Activated naive CD4-positive, alpha-beta T cell treated with Interleukin-2 at 50 U/mL for 16 hours (primary cell): ENCODE data around the gene MBTD1.
"Not testable (repeated sequence)": the region's sequence is repeated elsewhere in the genome, so short reads cannot be mapped to it uniquely, and the experiment has no call there.

Experiments
- DNase-seq: peaks from one replicate; pipeline ENCODE4 v3.0.0-alpha.2; 2020

MBTD1 gene

DNA sequence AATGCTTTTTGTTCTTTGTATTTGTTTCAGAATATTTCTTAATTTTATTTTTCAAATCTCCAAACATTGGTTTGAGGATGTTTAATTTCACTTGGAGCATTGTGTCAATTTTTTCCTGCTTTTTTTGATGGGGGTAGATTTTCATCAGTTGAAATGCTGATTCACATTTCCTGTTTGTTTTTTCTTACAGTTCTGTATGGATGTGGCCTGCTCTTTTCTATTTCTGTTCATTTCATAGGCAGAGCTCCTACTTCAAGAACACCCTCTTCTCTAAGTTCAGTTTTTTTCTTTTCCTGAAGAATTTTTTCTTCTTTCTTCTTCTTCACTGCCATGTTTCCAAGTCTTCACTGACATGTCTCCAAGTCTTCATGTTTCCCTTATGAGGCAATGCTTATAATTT lies 8.8 kb downstream of the MBTD1 start:
- DNase-seq: no peak

DNA sequence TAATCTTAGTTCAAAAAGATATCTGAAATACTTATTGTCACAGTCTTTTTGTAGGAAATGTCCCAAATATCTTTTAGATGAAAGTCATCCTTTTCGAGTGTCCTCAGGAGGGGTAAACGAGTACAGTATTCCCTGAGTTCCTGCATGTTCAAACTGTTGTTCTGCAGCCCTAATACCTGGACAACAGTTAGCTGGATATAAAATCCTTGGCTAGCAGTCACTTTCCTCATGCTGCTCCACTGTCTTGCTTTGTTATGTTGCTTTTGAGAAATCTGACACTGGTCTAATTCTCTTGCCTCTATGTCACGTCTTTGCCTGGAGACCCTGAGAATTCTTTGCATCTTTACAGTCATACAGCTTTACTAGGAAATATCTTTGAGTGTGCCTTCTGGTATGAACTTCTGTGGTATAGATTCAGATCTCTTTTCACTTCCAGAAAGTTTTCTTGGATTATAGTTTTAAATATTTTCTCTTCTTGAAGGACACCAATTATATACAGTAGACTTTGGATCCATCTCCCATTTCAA lies 9.5 kb downstream of the MBTD1 start:
- no peak for DNase-seq

DNA sequence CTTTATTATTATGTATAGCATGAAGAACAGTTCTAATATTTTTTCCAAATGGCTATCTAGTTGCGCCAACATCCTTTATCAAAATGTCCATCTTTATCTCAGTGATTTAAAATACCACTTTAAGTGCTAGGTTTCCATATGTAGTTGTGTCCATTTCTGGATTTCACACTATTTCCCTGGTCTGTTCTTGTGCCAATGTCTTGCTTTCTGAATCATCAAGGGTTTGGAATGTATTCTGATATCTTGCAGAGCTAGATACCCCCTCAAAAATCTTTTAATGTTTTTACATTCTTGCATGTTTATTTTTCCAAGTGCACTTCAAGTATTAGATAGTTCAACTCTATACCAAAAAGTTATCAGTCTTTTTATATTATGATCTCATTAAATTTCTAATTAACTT lies 14.3 kb downstream of the MBTD1 start:
- DNase-seq: no peak

DNA sequence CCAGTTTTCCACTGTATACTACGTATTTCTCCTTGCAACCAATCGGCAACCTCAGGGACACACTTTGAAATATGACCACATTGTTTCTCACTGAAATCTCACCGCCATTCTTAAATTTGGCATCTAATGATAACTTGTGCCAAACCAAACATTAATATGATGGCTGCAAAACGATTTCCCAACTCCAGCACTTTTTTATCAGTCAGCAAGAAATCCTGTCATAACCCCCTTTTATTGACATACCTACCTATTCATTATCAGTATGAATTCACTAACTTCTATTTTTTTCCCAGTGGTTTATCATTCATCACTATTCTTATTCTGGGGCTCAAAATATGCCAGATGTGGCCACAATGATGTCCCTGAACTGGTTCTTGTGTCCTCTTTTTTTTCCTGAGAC lies 15.8 kb downstream of the MBTD1 start:
- DNase-seq: no peak

DNA sequence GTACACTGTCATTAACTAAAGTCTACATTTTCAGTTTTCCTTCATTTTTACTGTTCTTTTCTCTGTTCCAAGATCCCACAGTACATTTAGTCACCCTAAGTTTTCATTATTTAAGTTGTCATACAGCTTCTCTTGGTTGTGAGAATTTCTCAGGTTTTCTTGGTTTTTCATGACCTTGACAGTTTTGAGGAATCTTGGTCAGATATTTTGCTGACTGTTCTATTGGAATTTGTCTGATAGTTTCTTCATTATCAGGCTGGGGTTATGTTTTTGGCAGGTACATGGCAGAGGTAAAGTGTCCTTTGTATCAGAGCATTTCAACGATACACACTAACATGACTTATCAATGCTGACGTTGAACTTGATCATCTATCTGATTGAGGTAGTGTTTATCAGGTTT lies 19.6 kb downstream of the MBTD1 start:
- DNase-seq: no peak

DNA sequence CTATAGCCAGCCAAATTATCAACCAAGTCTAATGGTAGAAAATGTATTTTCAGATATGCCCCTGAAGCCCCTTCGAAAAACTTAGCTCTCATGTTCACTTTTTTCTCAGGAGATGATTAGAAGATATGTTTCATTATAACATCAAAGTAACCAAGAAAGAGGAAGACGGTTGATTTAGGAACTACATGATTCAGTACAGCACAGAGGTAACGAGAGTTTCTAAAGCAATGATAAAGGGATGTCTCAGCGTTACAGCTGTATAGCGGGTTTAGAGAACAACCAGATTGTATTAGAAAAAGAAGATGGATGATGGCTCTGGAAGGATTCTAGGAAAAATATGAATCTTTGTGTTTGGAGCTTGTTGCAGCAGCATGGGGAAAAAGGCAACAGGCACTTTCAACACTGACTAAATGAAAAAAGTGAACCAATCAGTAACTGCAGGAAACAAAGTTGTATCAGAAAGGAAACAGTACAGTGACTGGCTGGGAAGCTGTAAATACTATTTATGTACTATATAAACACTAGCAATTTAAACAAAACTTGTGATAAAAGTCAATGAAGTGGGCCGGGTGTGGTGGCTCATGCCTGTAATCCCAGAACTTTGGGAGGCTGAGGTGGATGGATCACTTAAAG lies 21.5 kb downstream of the MBTD1 start:
- no peak for DNase-seq

DNA sequence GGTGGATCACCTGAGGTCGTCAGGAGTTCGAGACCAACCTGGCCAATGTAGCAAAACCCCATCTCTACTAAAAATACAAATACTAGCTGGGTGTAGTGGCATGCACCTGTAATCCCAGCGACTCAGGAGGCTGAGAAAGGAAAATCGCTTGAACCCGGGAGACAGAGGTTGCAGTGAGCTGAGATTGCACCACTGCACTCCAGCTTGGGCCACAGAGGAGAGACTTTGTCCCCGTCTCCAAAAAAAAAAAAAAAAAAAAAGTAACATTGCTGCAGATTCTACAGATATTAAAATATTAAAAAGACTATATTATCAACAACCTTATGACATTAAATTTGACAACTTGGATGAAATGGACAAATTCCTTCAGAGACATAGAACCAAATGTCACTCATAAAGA lies 25.7 kb downstream of the MBTD1 start:
- DNase-seq: no peak

DNA sequence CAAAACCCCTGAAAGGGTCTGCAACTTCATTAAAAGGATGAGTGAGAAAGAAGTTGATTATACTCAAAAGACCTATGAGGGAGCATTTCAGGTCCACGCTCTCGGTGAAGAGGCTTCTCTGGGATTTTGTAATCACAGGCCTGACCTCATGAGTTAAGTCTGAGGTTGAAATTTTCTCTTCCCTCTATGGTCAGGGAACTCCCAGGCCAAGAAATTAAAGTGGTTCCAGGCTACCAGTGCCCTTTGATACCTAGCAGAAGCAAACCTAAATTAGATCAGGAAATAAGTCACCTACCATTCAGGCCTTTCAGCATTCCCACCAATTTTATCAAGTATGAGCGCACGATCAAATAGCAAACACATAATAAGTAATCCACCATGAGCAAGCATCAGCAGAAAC lies 27.9 kb downstream of the MBTD1 start:
- DNase-seq: no peak

DNA sequence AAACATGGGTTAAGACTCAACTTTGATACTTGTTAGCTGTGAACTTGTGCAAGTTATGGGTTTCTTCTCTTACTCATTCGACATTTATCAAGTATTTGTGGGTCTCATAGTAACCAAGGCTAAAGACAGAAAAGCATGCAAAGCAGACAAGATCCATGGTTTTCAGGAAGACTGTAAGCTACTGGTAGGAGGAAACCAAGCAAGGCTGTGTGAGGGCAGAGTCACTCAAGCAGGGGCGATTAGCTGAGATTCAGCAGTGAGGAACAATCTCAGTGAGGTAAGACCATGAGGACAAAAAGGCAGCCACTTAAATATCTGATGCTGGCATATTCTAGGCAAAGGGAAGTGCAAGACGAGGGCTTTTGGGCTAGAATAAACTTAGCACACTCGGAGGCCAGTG lies 29.5 kb downstream of the MBTD1 start:
- DNase-seq: no peak

DNA sequence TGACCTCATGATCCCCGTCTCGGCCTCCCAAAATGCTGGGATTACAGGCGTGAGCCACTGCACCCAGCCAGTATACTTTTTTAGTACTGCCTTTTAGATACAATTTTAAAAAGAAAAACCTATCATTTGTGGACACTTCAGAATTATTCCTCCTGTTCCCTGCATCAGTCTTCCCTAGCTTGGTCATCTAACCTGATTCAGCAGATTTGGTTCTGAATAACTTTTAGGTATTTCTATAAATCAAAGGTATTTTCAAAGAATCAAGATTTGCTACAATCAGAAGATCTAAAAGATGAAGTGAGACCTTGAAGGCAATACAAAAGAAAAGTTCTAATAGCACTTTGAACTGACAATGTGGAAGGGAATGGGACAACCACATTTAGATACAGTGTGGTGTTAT lies 30.0 kb downstream of the MBTD1 start:
- DNase-seq: no peak

DNA sequence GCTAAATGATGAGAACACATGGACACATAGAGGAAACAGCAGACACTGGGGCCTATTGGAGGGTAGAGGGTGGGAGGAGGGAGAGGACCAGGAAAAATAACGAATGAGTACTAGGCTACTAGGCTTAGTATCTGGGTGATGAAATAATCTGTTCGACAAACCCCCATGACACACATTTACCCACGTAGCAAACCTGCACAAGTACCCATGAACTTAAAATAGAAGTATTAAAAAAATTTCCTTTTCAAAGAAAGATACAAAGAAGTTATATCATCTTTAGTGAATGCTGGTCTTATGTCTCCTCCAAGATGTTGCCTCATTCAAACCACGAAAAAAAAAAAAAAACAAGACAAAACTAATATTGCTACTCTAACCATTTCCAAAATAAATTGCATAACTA lies 31.7 kb downstream of the MBTD1 start:
- DNase-seq: no peak

DNA sequence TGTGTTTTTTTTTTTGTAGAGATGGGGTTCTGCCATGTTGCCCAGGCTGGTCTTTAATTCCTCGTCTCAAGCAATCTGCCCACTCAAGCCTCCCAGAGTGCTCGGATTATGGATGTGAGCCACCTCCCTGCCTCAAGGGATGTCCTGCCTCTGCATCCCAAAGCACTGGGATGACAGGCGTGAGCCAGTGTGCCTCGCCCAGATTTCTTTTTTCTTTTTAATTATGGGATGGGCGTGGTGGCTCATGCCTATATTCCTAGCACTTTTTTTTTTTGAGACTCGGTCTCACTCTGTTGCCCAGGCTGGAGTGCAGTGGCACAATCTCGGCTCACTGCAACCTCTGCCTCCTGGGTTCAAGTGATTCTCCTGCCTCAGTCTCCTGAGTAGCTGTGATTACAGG lies 34.3 kb downstream of the MBTD1 start:
- not testable (repeated sequence) for DNase-seq

DNA sequence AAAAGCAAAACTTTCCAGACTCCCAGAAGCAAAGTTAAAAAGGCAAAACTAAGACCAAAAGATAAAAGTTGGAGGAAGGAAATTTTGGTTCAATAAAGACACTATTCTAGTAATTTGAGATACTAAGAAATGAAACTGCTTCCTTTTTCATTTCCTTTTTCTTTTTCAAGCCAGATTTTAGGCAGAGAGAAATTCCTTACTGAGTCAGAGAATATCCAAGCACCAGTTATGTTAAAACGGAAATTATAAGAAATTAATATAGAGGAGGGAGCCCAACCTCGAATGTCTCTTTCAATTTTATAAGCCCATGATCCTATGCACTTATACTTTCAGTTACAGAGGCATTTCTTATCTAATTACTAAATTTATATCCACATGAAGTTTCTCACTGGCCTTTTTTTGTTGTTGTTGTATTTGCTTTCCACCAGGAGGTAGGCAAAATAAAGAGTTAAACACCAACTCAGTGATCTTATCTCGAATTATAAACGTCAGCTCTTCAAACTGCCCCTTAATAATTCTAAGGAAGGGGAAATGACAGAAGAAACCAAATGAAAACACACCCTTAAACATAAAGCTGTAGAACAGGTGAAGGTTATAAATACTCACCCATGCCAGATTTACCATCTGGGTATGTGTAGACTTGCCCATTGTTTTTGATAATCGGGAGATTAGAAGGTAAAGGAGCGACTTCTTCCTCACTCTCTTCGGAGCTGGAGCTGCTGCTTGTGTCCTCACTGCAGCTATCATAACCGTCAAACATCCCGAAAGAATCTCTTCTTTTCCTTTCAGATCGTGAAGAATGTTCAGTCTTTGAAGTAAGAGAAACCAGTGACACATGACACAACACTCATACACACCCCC lies 35.2 kb downstream of the MBTD1 start:
- DNase-seq: no peak

DNA sequence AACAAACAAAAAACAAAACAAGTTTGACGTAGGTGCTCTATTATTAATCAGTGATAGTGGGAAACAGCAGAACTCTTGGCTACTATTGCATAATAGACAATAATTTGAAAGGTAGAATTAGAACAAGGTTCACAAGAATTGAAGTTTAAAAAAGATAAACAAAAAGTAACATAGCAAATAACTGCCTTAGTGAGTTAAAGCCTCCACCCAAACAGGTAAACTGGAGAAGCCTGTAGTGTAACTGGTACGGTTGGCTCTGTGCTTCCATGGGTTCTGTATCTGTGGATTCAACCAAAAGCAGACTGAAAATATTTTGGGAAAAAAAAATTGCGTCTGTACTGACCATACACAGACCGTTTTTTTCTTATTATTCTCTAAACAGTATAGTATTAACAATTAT lies 38.5 kb downstream of the MBTD1 start:
- no peak for DNase-seq

DNA sequence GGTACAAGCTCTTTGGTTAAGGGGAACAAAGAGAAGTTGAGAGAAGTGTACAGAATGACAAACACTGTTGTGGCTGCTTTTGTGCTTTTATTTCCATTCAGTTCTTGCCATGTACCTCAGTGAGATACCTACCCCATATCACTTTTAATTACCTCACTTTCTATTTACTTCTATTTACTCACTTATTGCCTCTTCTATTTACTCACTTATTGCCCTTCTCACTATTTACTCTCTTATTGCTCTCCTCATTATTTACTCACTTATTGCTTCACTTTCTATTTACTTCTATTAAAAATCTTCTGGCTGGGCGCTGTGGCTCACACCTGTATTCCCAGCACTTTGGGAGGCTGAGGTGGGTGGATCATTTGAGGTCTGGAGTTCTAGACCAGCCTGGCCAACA lies 41.9 kb downstream of the MBTD1 start:
- DNase-seq: no peak

DNA sequence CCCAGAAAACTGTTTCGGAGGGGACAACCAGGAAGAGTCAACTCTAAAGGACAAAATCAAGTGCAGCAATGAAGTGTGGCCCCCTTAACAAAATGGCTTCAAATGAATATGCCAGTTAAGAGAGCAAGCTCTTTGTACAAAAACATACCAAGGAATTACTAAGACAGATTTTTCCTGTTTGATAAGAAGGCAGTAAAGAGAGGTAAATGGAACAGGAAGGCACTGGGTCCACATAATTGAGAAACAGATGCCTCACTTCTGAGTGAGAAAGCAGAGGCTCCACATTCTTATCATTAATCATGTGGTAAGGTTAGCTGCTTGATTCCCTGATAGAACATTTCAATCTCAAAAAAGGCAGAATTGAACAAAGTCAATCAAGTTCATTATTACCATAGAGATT lies 44.9 kb downstream of the MBTD1 start:
- DNase-seq: no peak

DNA sequence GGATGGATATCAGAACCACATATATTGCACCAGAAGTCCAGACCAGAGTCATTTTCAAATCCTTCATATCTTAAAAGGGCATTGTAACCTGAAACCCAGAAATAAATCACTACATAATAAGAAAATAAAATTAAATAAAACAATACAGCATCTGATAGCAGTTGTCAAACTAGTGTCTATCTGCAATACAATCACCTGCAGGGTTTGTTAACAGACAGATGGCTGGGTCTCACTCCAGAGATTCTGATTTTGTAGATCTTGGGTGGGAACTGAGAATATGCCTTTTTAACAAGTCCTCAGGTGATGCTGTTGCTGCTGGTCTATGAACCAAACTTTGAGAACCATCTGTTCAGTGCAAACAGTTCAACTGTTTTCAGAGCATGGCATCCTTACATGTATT lies 56.0 kb downstream of the MBTD1 start:
- DNase-seq: no peak

DNA sequence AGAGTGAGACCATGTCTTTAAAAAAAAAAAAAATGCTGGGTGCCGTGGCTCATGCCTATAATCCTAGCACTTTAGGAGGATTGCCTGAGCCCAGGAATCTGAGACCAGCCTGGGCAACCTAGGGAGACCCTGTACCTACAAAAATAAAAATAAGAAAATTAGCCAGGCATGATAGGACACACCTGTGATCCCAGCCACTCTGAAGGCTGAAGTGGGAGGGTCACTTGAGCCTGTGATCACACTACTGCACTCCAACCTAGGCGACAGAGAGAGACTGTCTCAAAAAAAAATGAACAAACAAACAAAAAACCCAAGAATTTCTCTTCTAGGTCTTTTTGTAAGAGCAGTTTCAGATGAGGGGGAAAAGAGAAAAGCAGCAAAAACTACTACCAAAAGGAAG lies 59.0 kb downstream of the MBTD1 start:
- DNase-seq: no peak

DNA sequence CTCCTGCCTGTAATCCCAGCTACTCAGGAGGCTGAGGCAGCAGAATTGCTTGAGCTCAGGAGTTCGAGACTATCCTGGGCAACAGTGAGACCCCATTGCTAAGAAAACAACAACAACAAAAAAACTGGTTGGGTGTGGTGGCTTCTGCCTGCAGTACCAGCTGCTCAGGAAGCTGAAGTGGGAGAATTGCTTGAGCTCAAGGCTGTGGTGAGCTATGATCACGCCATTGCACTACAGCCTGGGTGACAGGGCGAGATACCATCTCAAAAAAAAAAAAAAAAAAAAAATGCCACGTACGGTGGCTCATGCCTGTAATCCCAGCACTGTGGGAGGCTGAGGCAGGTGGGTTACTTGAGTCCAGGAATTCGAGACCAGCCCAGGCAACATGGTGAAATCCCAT lies 59.6 kb downstream of the MBTD1 start:
- no peak for DNase-seq

DNA sequence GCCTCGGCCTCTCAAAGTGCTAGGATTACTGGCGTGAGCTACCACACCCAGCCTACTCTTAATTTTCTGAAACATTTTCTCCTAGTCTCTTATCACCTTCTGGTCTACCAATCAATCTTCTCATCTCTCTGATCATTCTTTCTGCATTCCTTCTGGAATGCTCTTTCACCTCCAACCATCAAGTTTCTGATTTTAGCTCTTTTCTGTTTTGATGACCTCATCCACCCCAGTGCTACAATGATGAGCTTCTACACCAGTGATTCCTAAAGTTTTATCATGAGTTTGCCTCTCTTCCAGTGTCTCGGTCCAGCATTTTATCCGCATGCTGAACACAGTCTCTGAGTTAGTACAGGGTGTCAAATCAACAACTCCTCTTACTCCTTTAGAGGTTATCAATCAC lies 62.1 kb downstream of the MBTD1 start:
- no peak for DNase-seq

DNA sequence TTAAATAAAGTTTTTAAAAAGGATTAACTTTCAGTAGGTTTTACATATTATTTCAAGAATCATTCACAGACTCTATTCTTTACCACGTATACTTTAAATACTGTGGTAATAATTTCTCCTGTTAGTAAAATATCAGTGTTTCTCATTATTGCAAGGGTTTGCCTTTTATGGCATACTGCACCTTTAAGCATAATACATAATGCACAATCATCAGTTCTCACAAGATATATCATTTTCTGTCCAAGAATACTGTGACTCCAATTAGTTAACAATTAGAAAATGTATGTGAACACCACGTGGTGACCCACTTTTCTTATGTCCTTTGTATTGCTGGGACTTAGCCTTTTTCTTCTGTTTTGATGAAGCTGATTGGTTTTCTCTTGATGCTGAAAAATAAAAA lies 68.0 kb downstream of the MBTD1 start:
- DNase-seq: no peak

DNA sequence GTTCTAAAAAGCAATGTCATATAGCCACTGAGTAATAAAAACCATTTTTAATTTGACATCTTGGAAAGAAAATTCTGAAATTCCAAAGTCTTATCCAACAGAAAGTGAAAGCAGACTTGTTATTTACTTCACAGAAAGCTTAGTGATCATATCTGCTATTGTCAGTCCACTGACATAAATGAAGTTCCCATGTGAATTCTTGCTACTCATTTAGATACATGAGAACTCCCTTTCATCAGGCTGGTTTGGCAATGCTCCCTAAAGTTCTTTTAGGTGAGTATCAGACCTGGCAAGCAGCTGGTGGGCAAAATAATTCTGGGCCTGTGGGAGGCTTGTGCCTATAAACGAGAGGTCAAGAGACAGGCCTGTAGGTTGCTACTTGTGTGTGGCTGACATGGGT lies 70.2 kb downstream of the MBTD1 start:
- no peak for DNase-seq

DNA sequence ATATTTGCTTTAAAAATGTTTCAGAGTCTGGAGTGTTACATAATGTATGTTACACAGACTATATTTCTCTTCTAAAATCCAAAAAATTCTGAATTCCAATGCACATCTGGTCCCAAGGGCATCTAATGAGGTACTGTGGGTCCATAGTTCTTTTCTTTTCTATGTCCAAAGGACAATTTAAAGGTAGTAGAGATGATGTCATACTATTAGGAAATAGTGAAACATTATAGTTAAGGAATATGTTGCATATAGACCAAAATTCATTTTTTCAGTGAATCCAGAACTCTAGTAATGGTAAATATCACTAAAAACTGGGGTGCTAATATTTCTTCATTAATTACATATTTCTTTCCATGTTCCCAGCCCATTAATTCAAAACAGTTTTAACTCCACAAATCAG lies 70.7 kb downstream of the MBTD1 start:
- DNase-seq: no peak

DNA sequence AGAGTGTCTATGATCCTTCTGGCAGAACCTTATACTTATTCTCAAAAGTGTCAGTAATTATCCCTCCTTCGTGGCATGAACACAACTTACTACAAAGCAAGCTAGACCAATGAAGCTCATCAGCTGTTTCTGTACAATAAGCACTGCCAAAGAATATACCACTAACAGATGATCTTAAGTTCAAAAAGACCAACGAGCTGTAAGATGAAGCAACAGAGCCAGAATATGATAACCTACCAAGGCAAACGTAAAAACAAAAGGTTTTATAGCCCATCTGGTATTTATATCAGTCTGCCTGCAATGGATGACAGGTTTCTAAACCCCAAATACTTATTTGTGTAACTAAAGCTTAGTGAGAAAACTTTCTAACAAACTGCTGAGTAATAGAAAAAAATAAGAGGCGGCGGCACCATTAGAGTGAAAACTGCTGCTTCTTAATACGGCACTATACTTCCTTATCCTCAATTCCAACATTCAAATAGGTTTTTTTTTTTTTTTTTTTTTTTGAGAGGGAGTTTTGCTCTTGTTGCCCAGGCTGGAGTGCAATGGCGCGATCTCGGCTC lies 71.5 kb downstream of the MBTD1 start:
- no peak for DNase-seq
